H1 (cell line): ENCODE measurements around the gene SMIM20.

Experiments
- ASH2L ChIP-seq: fragments of 200-600, 300-600 bp; sonication (generic); IDR thresholded peaks from one replicate; pipeline ENCODE4 v1.7.1; 2017; ENCODE audit warnings: low read length
- CTCF ChIP-seq, 3 experiments: IDR thresholded peaks; 1 replicate in 2 of 3; 2 replicates in 1 of 3; pipeline versions ENCODE4 v1.5.1 to v1.6.1; 2011; ENCODE audit warnings: low read length in 3 of 3, mild to moderate bottlenecking in 3 of 3, inconsistent platforms in 2 of 3, low read depth in 1 of 3, moderate library complexity in 1 of 3; ENCODE audit not compliant: insufficient read depth in 1 of 3; ENCODE audit errors: control extremely low read depth in 1 of 3
- EZH2 ChIP-seq: fragments of 200-600 bp; sonication (generic); IDR thresholded peaks from 2 replicates; pipeline ENCODE4 v1.7.1; 2012; ENCODE audit warnings: low read depth, mild to moderate bottlenecking, moderate library complexity, low read length, inconsistent platforms; ENCODE audit not compliant: severe bottlenecking
- FOSL1 ChIP-seq: IDR thresholded peaks from 2 replicates; pipeline ENCODE4 v1.6.1; 2011; ENCODE audit warnings: mild to moderate bottlenecking, low read depth, low read length, moderate library complexity; ENCODE audit not compliant: insufficient read depth
- SRF ChIP-seq: IDR thresholded peaks from 2 replicates; pipeline ENCODE4 v1.6.1; 2011; ENCODE audit warnings: mild to moderate bottlenecking, low read depth, low read length, moderate library complexity

- no peak for TF ChIP-seq FOSL1
- no peak for TF ChIP-seq CTCF (IDR thresholded peaks at IDR 0.05; ENCODE audit: control extremely low read depth in 1 of 3, insufficient read depth in 1 of 3, low read depth in 1 of 3, low read length in 3 of 3)
- TF ChIP-seq EZH2, result no peak
- no peak for TF ChIP-seq ASH2L
- TF ChIP-seq SRF, result no peak
These were observed 37.5 kb downstream of the SMIM20 start for GRCh38 chr4:25951390-25951952.
